Left ventricle myocardium superior (tissue), 1 donor: Measurements from ENCODE around the gene PIM1. TPM values are rescaled to one million over a fixed set of nuclear protein-coding genes. Genes with fewer than 3 reads are reported as not detected.

Experiments
- ATAC-seq: fragments of 200-7000 bp; cut with Tn5 transposase; one replicate; pipeline ENCODE4 v1.9.1; 2020; ENCODE audit warnings: mild to moderate bottlenecking, moderate library complexity
- DNase-seq: peaks from one replicate; pipeline ENCODE4 v3.0.0-alpha.2; 2020
- intact Hi-C: fragments of 100-400 bp; cut with micrococcal nuclease; formaldehyde crosslinking; loops from one replicate; pipeline ENCODE4 v1.11.0; 2022
- total RNA-seq: library from RNA; stranded (reverse); fragmentation: NEBNext Ultra II Directional; extraction: Animal tissue kit (Norgen Biotek cat#: 25700); gene quantifications from one replicate; pipeline ENCODE4 v1.2.1, GENCODE V29; 2021
- donor health status: DM: no; HTN: yes; CAD: no; lungs with severe emphysema.

The PIM1 gene
- total RNA-seq, 1 donor from 2014 or later, result 35.0 TPM

GRCh38 chr6:37135835-37136694 lies 33.9 kb upstream of the PIM1 start:
- intact Hi-C loops, result no loop called here
- ATAC-seq (no peak), DNase-seq (no peak)

- ATAC-seq (no peak), DNase-seq (no peak)
- intact Hi-C loops, result no loop called here
Observed at GRCh38 chr6:37136821-37137200, 33.1 kb upstream of the PIM1 start.

GRCh38 chr6:37137201-37138090 lies 32.5 kb upstream of the PIM1 start:
- intact Hi-C loops, result no loop called here
- ATAC-seq (peak; percentile 56), DNase-seq (peak; percentile 39)

DNA sequence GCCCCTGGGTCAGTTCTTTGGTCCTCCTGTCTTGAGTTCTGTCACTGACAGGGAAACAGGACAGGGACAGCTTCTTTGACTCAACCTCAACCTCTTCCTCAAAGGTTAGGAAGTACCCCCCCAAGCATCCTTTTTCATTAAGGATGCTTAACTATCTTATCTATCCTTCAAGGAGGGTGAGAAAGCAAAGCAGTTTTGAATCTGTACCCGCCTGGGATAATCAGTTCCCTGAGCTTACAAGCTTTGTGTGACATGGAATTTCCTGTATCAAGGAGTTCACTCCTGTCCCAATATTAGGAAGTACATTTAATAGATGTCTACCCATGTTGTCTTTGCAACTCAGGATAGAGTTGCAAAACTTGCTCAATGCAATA lies 31.1 kb upstream of the PIM1 start:
- no peak for ATAC-seq
- no peak for DNase-seq
- intact Hi-C loops, result no loop called here

GRCh38 chr6:37139230-37139962 lies 30.6 kb upstream of the PIM1 start:
- DNase-seq (no peak), ATAC-seq (no peak)
- intact Hi-C loops, result no loop called here

GRCh38 chr6:37140145-37140544 lies 29.8 kb upstream of the PIM1 start:
- DNase-seq (no peak), ATAC-seq (no peak)
- intact Hi-C loops, result no loop called here

DNA sequence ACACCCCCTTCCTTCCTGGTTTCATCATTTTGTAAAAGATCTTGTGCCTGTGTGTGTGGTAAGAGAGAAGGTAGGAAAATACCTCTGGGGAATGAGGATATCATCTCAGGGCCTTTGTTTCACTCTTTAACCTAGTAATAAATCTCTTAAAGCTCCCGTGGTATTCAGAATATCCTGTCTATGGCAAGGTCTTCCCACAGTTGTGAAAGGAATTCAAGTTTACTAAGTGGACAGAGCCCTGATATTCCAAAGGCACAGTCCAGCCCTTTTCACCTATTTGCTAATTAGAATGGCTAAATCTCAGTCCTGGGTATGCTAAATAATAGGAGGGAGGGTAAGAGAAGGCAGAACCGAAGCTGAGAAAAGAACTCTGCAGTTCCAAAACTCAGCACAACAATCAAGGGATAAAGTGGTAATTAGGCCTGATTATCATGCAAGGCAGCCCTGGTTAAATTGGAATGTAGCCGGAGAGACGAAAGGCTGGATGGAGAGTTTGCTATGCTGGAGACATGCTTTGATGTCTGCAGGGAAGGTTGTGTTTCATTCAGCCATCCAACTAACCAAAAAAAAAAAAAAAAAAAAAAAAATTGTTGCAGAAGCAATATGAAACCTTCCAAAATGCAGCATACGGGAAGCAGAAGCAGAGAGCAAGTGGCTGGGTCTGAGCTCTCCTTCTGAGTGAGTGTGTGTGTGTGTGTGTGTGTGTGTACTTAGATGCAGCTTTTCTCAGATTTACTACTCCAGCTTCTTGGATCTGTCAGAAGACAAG lies 28.5 kb upstream of the PIM1 start:
- no peak for ATAC-seq
- intact Hi-C loops, result no loop called here
- DNase-seq, result no peak

DNA sequence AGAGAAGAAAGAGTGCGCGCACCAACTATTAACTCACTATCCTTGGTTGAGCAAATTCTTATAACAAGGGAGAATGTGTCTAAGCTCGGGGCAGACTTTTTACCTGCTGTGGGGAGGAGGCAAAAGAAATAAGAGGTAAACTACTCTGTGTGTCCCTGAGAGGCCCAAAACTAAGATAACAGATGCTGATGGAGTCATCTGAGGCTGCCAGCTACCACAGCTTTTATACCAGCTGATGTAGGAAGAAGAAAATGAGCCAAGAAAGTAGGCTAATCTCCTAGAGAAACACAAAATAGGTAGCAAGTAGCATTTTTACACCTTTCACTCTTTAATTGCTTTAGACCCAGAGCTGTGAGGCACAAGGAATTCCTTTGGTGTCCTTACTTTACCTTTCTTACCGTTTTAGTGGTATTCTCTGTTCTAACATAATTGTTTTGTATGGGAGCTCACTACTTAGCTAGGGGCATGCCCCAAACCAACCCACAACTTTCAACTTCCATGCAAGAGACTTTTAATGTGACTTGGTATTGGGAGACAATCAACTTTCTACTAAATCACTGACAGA lies 27.8 kb upstream of the PIM1 start:
- DNase-seq (no peak), ATAC-seq (no peak)
- intact Hi-C loops, result no loop called here

DNA sequence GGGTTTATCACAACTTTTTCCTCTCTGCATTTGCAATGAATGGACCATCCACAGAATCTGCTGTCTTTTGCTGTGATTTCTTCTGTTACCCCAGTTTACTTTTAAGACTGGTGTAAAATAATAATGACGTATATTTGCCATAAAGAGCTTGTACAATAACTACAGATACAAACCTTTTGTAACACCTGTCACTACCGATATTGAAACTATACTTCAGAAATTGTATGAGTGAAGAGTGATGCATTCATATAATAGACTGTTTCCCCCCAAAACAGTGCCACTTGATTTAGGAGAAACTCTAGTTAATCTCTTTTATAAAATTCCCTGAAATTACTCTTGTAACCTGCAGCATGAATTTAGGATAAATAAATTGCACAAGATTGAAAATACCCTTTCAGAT lies 26.4 kb upstream of the PIM1 start:
- intact Hi-C loops, result no loop called here
- no peak for ATAC-seq
- no peak for DNase-seq

DNA sequence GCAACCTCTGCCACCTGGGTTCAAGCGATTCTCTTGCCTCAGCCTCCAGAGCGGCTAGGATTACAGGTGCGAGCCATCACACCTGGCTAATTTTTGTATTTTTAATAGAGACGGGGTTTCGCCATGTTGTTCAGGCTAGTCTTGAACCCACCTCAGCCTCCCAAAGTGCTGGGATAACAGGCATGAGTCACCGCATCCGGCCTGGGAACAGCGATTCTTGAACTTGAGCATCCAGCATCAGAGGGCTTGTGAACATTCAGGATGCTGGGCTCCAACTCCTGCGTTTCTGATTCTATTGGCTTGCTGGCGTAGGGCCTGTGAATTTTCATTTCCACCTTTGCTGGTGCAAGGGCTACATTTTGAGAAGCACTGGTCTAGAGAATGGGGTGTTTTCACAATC lies 24.5 kb upstream of the PIM1 start:
- DNase-seq, result no peak
- intact Hi-C loops, result no loop called here
- no peak for ATAC-seq

DNA sequence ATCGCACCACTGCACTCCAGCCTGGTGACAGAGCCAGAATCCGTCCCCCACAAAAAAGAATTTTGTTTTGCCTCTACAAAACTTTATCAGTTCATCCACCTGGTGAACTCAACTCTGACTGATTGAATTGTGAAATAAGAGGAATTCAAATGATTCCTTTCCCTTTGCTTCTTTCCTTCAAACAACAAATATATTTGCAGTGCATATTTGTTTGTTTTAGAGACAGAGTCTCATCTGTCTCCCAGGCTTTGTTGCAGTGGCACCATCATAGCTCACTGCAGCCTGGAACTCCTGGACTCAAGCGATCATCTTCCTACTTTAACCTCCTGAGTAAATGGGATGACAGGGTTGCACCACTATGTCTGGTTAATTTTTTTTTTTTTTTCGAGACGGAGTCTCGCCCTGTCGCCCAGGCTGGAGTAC lies 23.2 kb upstream of the PIM1 start:
- intact Hi-C loops, result no loop called here
- DNase-seq (no peak), ATAC-seq (no peak)

- intact Hi-C loops, result no loop called here
- DNase-seq (no peak), ATAC-seq (peak; percentile 19)
Observed at GRCh38 chr6:37149745-37150144, 20.2 kb upstream of the PIM1 start.

DNA sequence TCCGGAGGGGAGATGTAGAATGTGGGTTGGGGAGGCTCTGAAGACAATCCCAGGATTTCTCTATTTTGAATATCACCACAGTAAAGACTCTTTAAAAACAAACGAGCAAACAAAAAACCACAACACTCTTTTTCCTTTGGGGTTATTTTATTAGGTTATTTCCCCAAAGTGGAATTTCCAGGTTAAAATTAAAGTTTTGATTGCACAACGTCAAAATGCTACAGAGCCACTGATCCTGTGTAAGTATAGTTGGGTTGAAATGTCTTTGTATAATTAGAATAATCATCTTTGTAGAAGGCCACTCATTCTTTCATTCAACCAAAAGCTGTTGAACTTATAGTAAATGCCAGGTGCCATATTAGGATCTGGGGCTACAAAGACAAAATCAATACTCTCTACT lies 19.6 kb upstream of the PIM1 start:
- no peak for ATAC-seq

GRCh38 chr6:37155394-37156312 lies 14.3 kb upstream of the PIM1 start:
- DNase-seq, result no peak
- no peak for ATAC-seq
- intact Hi-C loops, result no loop called here

More for the DNA sequence above, 19.6 kb upstream of the PIM1 start:
- no peak for DNase-seq
- intact Hi-C loops, result no loop called here

DNA sequence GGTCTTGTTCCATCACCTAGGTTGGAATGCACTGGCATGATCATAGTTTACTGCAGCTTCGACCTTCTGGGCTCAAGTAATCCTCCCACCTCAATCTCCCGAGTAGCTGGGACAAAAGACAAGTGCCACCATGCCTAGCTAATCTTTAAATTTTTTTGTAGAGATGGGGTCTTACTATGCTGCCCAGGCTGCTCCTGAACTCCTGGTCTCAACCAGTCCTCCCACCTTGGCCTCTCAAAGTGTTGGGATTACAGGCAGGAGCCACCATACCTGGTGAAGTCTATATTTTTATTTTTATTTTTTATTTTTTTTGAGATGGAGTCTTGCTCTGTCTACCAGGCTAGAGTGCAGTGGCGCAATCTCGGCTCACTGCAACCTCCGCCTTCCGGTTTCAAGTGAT lies 11.4 kb upstream of the PIM1 start:
- intact Hi-C loops, result no loop called here
- ATAC-seq (no peak), DNase-seq (no peak)

- intact Hi-C loops, result no loop called here
- ATAC-seq, result peak; percentile 35
- DNase-seq, result no peak
Observed at GRCh38 chr6:37160922-37161778, 8.8 kb upstream of the PIM1 start.

- intact Hi-C loops, result no loop called here
- ATAC-seq, result no peak
- DNase-seq, result no peak
Observed at GRCh38 chr6:37162740-37163139, 7.2 kb upstream of the PIM1 start.
